Natural killer cell (primary cell): ENCODE measurements around the gene WDR35. TPM values are rescaled to one million over a fixed set of nuclear protein-coding genes. Genes with fewer than 3 reads are reported as not detected.

ENCODE experiments used
- ATAC-seq, 3 donors: fragments of 150-1000 bp in 2 of 3; fragments of 200-7000 bp in 1 of 3; cut with Tn5 transposase; 1 replicate in 1 of 3; 2 replicates in 2 of 3; pipeline ENCODE4 v1.10.0; 2021; ENCODE audit warnings: mild to moderate bottlenecking in 2 of 3, moderate library complexity in 2 of 3
- DNase-seq, 2 donors: peaks; one replicate each; pipeline versions ENCODE4 v3.0.0 to v3.0.0-alpha.2; 2013 to 2021; ENCODE audit warnings: mixed read lengths in 1 of 2
- H3K27ac ChIP-seq: one replicate; pipeline ENCODE4 v1.5.1; 2013; ENCODE audit warnings: mild to moderate bottlenecking, low read length
- H3K27me3 ChIP-seq: one replicate; pipeline ENCODE4 v1.6.1; 2013; ENCODE audit warnings: low read length; ENCODE audit not compliant: control insufficient read depth, insufficient read depth
- H3K36me3 ChIP-seq: one replicate; pipeline ENCODE4 v1.6.1; 2013; ENCODE audit warnings: low read length; ENCODE audit not compliant: control insufficient read depth, insufficient read depth
- H3K4me1 ChIP-seq: one replicate; pipeline ENCODE4 v1.6.1; 2013; ENCODE audit warnings: low read length; ENCODE audit not compliant: control insufficient read depth, insufficient read depth
- H3K4me3 ChIP-seq: one replicate; pipeline ENCODE4 v1.5.1; 2013; ENCODE audit warnings: low read length
- H3K9me3 ChIP-seq: one replicate; pipeline ENCODE4 v1.6.1; 2013; ENCODE audit warnings: low read length; ENCODE audit not compliant: control insufficient read depth, insufficient read depth
- H3K27ac Mint-ChIP-seq, 2 donors: one replicate each; pipeline ENCODE4 v1.8.0; 2022; ENCODE audit warnings: mild to moderate bottlenecking in 2 of 2, mixed read lengths in 2 of 2, moderate library complexity in 1 of 2
- H3K27me3 Mint-ChIP-seq, 2 donors: one replicate each; pipeline ENCODE4 v1.8.0; 2022; ENCODE audit warnings: low read depth in 2 of 2, mixed read lengths in 2 of 2
- H3K36me3 Mint-ChIP-seq: one replicate; pipeline ENCODE4 v1.8.0; 2022; ENCODE audit warnings: mixed read lengths
- H3K4me1 Mint-ChIP-seq, 2 donors: one replicate each; pipeline ENCODE4 v1.8.0; 2022; ENCODE audit warnings: mixed read lengths in 2 of 2
- H3K4me3 Mint-ChIP-seq: one replicate; pipeline ENCODE4 v1.8.0; 2022; ENCODE audit warnings: mild to moderate bottlenecking, moderate library complexity, mixed read lengths
- H3K9me3 Mint-ChIP-seq, 2 donors: one replicate each; pipeline ENCODE4 v1.8.0; 2022; ENCODE audit warnings: mixed read lengths in 2 of 2
- WGBS: methylation state at CpG from one replicate; pipeline ENCODE4 v1.1.7; 2013; ENCODE audit warnings: missing lambda C conversion rate; ENCODE audit not compliant: insufficient coverage; 5-methylcytosine and 5-hydroxymethylcytosine counted together
- intact Hi-C: fragments of 100-400 bp; cut with micrococcal nuclease; formaldehyde crosslinking; loops from one replicate; pipeline ENCODE4 v1.14.2; 2022
- total RNA-seq, 4 donors: library from RNA; stranded (reverse); fragments of 120-200 nt in 1 of 4; gene quantifications; one replicate each; pipeline versions ENCODE4 v1.2.3 to v1.2.4, GENCODE V29; 2013 to 2022
- TF ChIP-seq, protein P1 (sequence below): fragments of 200-600 bp; IDR thresholded peaks from one replicate; pipeline ENCODE4 v1.8.0; 2022; ENCODE audit warnings: antibody characterized with exemption

The WDR35 gene
- total RNA-seq, 3 donors from 2014 or later (not counting 1 experiment from before 2014, with no cell fraction given): 5.8 to 8.3 (median 7.7) TPM

DNA sequence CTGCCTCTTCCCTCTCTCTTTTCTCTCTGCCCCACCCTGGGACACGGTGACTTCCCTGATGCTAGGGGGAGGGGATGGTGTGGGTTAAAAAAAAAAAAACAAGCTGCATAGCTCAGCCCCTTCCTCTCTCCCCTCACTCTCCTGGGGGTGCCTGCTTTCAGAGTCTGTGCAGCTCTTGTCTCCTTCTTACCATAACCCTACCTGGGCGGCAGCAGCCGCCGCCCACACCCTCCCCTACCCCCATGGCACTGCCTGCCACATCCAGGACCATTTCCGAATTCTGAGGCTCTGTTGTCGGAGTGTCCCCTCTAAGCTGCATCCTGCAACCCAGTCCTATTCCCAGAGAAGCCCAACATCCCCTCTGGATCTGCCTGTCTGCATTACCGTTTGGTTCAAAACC lies 104.1 kb downstream of the WDR35 start:
- H3K9me3 ChIP-seq: no peaks in the 10 kb centered on the region
- ATAC-seq (no peak), DNase-seq (no peak)
- Mint-ChIP-seq H3K4me3 (no peak overlapping the region), H3K36me3 (no peaks in the 10 kb centered on the region), H3K27ac (no peak overlapping the region), H3K9me3 (no peaks in the 10 kb centered on the region), H3K27me3 (no peaks in the 10 kb centered on the region), H3K4me1 (peaks cover 0 to 6% of the 10 kb centered on the region in 2 donors)
- no peaks in the 10 kb centered on the region for H3K27me3 ChIP-seq
- TF ChIP-seq, protein P1, sequence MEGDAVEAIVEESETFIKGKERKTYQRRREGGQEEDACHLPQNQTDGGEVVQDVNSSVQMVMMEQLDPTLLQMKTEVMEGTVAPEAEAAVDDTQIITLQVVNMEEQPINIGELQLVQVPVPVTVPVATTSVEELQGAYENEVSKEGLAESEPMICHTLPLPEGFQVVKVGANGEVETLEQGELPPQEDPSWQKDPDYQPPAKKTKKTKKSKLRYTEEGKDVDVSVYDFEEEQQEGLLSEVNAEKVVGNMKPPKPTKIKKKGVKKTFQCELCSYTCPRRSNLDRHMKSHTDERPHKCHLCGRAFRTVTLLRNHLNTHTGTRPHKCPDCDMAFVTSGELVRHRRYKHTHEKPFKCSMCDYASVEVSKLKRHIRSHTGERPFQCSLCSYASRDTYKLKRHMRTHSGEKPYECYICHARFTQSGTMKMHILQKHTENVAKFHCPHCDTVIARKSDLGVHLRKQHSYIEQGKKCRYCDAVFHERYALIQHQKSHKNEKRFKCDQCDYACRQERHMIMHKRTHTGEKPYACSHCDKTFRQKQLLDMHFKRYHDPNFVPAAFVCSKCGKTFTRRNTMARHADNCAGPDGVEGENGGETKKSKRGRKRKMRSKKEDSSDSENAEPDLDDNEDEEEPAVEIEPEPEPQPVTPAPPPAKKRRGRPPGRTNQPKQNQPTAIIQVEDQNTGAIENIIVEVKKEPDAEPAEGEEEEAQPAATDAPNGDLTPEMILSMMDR: no peak
- no peak overlapping the region for H3K27ac ChIP-seq
- 77% methylated on average over 6 of the region's 7 CpGs for WGBS
- intact Hi-C loops: no loop called here
- no peak overlapping the region for H3K4me3 ChIP-seq
- no peaks in the 10 kb centered on the region for H3K36me3 ChIP-seq
- no peaks in the 10 kb centered on the region for H3K4me1 ChIP-seq

DNA sequence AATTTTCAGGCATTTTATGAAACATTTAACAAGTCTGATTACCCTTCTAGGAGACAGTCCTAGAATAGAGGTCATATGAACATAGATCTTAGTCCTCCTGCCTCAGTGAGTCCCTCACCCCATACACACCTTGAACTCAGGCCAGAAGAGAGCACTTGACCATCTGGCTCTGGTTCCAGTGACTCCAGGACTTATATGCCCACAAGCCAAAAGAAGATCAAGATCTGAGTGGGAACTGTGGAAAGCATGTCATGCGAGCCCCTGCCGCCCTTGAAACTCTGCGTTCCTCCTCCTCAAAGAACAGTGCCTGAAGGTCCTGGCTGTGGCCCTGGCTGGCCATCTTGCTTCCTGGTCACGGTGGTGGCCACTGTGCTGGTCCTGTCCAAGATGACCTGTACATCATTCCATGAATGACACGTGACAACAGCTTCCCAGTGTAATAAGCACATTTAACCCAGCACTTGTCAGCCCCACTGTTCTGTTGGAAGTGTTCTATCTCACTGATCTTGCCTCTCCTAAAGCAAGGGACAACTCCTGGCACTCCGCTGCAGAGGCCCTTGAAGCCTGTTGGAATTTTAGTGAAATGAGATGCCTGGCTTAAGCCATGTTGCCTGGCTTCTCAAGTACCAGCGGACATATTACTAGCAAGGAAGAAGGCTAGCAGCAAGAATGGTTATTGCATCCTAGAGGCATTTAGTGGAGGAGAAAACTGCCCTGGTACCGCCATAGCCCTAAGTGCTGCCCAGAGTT lies 105.8 kb downstream of the WDR35 start:
- Histone ChIP-seq H3K4me3 (no peak overlapping the region), H3K27me3 (no peaks in the 10 kb centered on the region), H3K9me3 (no peaks in the 10 kb centered on the region), H3K27ac (no peak overlapping the region), H3K36me3 (no peaks in the 10 kb centered on the region), H3K4me1 (no peaks in the 10 kb centered on the region)
- Mint-ChIP-seq H3K9me3 (no peaks in the 10 kb centered on the region), H3K27me3 (no peaks in the 10 kb centered on the region), H3K27ac (no peak overlapping the region), H3K4me1 (no peaks in the 10 kb centered on the region), H3K36me3 (no peaks in the 10 kb centered on the region), H3K4me3 (no peak overlapping the region)
- intact Hi-C loops: no loop called here
- ATAC-seq (no peak), DNase-seq (no peak)
- WGBS: 95% methylated on average over 8 of the region's 8 CpGs
- TF ChIP-seq, protein P1: no peak

DNA sequence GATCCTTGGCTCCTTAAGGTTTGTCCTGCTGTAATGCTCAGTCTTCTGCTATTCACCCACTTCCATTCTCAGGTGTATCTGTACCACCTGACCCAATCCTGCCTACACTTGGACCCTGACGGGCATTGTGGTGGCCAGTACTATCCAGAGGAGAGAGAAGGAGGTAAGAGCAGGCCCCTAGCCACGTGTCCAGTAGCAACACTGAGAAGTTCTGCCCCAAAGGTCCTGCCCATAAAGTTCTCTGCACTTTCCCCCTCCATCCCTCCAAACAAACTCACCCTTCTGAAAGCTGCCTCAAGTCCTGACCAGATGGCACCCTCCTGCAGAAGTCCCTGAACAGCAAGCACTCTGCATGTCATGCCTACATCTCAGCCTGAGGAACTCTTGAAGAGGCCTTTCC lies 106.4 kb downstream of the WDR35 start:
- H3K27ac ChIP-seq: no peak overlapping the region
- H3K4me1 Mint-ChIP-seq: no peaks in the 10 kb centered on the region
- ATAC-seq (no peak), DNase-seq (no peak)
- no peaks in the 10 kb centered on the region for H3K27me3 Mint-ChIP-seq
- TF ChIP-seq, protein P1: no peak
- no peak overlapping the region for H3K27ac Mint-ChIP-seq
- no peaks in the 10 kb centered on the region for H3K4me1 ChIP-seq
- H3K27me3 ChIP-seq: no peaks in the 10 kb centered on the region
- WGBS: 25% methylated on average over 2 of the region's 2 CpGs
- H3K4me3 ChIP-seq: no peak overlapping the region
- no peak overlapping the region for H3K4me3 Mint-ChIP-seq
- H3K9me3 ChIP-seq: no peaks in the 10 kb centered on the region
- H3K36me3 ChIP-seq: no peaks in the 10 kb centered on the region
- no peaks in the 10 kb centered on the region for H3K36me3 Mint-ChIP-seq
- intact Hi-C loops: no loop called here
- H3K9me3 Mint-ChIP-seq: no peaks in the 10 kb centered on the region

DNA sequence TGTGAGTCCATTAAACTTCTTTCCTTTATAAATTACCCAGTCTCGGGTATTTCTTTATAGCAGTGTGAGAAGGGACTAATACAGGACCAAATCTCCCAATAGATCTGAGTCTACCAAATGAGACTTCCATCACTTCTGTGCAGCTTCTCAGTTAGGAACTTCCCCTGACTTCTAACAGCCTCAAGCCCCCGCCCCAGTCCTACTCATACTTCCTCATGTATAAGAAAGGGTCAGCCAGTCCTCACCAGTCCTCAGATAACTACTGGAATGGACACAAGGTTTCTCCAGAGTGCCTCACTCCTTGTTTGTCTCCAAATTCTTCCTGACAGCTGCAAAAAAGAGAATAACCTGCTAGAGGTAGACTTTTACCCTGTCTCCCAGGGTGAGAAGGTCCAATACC lies 107.6 kb downstream of the WDR35 start:
- H3K27ac Mint-ChIP-seq: peak overlapping the region in 1 of 2 donors; percentile 14
- WGBS: 81% methylated on average over 2 of the region's 2 CpGs
- intact Hi-C loops: no loop called here
- H3K27me3 Mint-ChIP-seq: no peaks in the 10 kb centered on the region
- Histone ChIP-seq H3K36me3 (no peaks in the 10 kb centered on the region), H3K9me3 (no peaks in the 10 kb centered on the region), H3K27ac (no peak overlapping the region), H3K4me1 (no peaks in the 10 kb centered on the region), H3K4me3 (no peak overlapping the region), H3K27me3 (no peaks in the 10 kb centered on the region)
- DNase-seq (no peak), ATAC-seq (no peak)
- H3K4me1 Mint-ChIP-seq: no peaks in the 10 kb centered on the region
- TF ChIP-seq, protein P1: no peak
- no peaks in the 10 kb centered on the region for H3K36me3 Mint-ChIP-seq
- H3K4me3 Mint-ChIP-seq: no peak overlapping the region
- no peaks in the 10 kb centered on the region for H3K9me3 Mint-ChIP-seq
